GM19238 (cell line): Measurements from ENCODE around the gene NXPH3.

Source experiments
- DNase-seq: peaks from one replicate; pipeline ENCODE4 v3.0.0; 2011; ENCODE audit warnings: low spot score; ENCODE audit not compliant: insufficient read length

The NXPH3 gene

GRCh38 chr17:49576088-49576916 is 631 bp downstream of the NXPH3 start:
- no peak for DNase-seq

- no peak for DNase-seq
Observed at GRCh38 chr17:49576917-49577649, 1.4 kb downstream of the NXPH3 start.

GRCh38 chr17:49577650-49577934 is 1.9 kb downstream of the NXPH3 start:
- DNase-seq = no peak

- no peak for DNase-seq
Observed at GRCh38 chr17:49577963-49578362, 2.3 kb downstream of the NXPH3 start.

- no peak for DNase-seq
Observed at GRCh38 chr17:49578414-49578813, 2.7 kb downstream of the NXPH3 start.

- DNase-seq = no peak
Observed at GRCh38 chr17:49578952-49579500, 3.4 kb downstream of the NXPH3 start.

- no peak for DNase-seq
Observed at GRCh38 chr17:49579522-49579921, 3.9 kb downstream of the NXPH3 start.

- no peak for DNase-seq
Observed at GRCh38 chr17:49580055-49580721, 4.5 kb downstream of the NXPH3 start.

GRCh38 chr17:49580981-49581647 is 5.4 kb downstream of the NXPH3 start:
- no peak for DNase-seq

GRCh38 chr17:49581648-49581998 is 6.0 kb downstream of the NXPH3 start:
- no peak for DNase-seq

- DNase-seq = no peak
Observed at GRCh38 chr17:49582055-49582722, 6.5 kb downstream of the NXPH3 start.

GRCh38 chr17:49582789-49583188 is 7.1 kb downstream of the NXPH3 start:
- DNase-seq = no peak

GRCh38 chr17:49583226-49583625 is 7.6 kb downstream of the NXPH3 start:
- no peak for DNase-seq

GRCh38 chr17:49583889-49584288 is 8.2 kb downstream of the NXPH3 start:
- DNase-seq = no peak

- DNase-seq = no peak
Observed at GRCh38 chr17:49585422-49586027, 9.9 kb downstream of the NXPH3 start.

GRCh38 chr17:49587366-49588073 is 11.8 kb downstream of the NXPH3 start:
- no peak for DNase-seq

- no peak for DNase-seq
Observed at GRCh38 chr17:49588312-49588711, 12.6 kb downstream of the NXPH3 start.

GRCh38 chr17:49588726-49589576 is 13.3 kb downstream of the NXPH3 start:
- no peak for DNase-seq

GRCh38 chr17:49589577-49589927 is 13.9 kb downstream of the NXPH3 start:
- DNase-seq = no peak
